GM12878 (cell line): ENCODE data around the gene CXorf66. TPM values are rescaled to one million over a fixed set of nuclear protein-coding genes. Genes with fewer than 3 reads are reported as not detected.

Source experiments
- BACH1 ChIP-seq: fragments of 450-650 bp; IDR thresholded peaks from 2 replicates; pipeline ENCODE4 v1.6.1; 2017; ENCODE audit warnings: mild to moderate bottlenecking, borderline replicate concordance
- BHLHE40 ChIP-seq, 2 experiments: fragments of 450-650 bp in 1 of 2; IDR thresholded peaks; 2 replicates each; pipeline ENCODE4 v1.6.1; 2011 to 2017; ENCODE audit warnings: low read depth in 2 of 2, borderline replicate concordance in 1 of 2, improper control_type of control experiment in 1 of 2, low read length in 1 of 2, mild to moderate bottlenecking in 1 of 2
- CHD2 ChIP-seq: IDR thresholded peaks from 2 replicates; pipeline ENCODE4 v1.6.1; 2011; ENCODE audit warnings: low read depth, low read length, improper control_type of control experiment, borderline replicate concordance
- CHD4 ChIP-seq: fragments of 200-600 bp; sonication (generic); IDR thresholded peaks from 2 replicates; pipeline ENCODE4 v1.6.1; 2016; ENCODE audit warnings: mild to moderate bottlenecking
- CREM ChIP-seq: IDR thresholded peaks from 2 replicates; pipeline ENCODE4 v1.6.1; 2014; ENCODE audit warnings: antibody characterized with exemption, low read depth
- EED ChIP-seq: sonication (generic); IDR thresholded peaks from 2 replicates; pipeline ENCODE4 v1.6.1; 2016; ENCODE audit warnings: antibody characterized with exemption, low read depth
- ETV6 ChIP-seq, 2 experiments: fragments of 450-650 bp in 1 of 2; IDR thresholded peaks in 1 of 2; conservative IDR thresholded peaks in 1 of 2; 2 replicates each; pipeline ENCODE4 v1.6.1; 2014; ENCODE audit warnings: antibody characterized with exemption in 1 of 2, borderline replicate concordance in 1 of 2, low read depth in 1 of 2, mild to moderate bottlenecking in 1 of 2, moderate library complexity in 1 of 2
- IKZF1 ChIP-seq: fragments of 450-650 bp; conservative IDR thresholded peaks from 2 replicates; pipeline ENCODE4 v1.6.1; 2017; ENCODE audit warnings: antibody characterized with exemption, mild to moderate bottlenecking
- MEF2A ChIP-seq: IDR thresholded peaks from 2 replicates; pipeline ENCODE4 v1.6.1; 2011; ENCODE audit warnings: low read depth, mild to moderate bottlenecking, low read length, moderate library complexity; ENCODE audit not compliant: insufficient read depth
- MTA3 ChIP-seq: IDR thresholded peaks from 2 replicates; pipeline ENCODE4 v1.6.1; 2012; ENCODE audit warnings: low read length, inconsistent platforms, borderline replicate concordance
- MXI1 ChIP-seq: fragments of 150-350 bp; IDR thresholded peaks from 2 replicates; pipeline ENCODE4 v1.6.1; 2011; ENCODE audit warnings: low read depth, mild to moderate bottlenecking, inconsistent platforms, low read length, improper control_type of control experiment
- PAX5 ChIP-seq: IDR thresholded peaks from 2 replicates; pipeline ENCODE4 v1.6.1; 2011; ENCODE audit warnings: low read depth, low read length, borderline replicate concordance
- polyA plus RNA-seq, 11 experiments: library from polyadenylated mRNA; depleted of rRNA in 4 of 11; unstranded in 6 of 11; stranded (reverse) in 5 of 11; fragments of >200 nt; fragmentation: Nextera tagmentation in 4 of 11; fragmentation: Illumina TruSeq in 1 of 11; extraction: Ambion mirVana in 4 of 11; extraction: Trizol in 1 of 11; gene quantifications; 1 replicate in 1 of 11; 2 replicates in 10 of 11; pipeline versions ENCODE4 v1.2.1 to v1.2.3, GENCODE V29; 2011 to 2016; ENCODE audit warnings: inconsistent platforms in 2 of 11, missing spikeins in 2 of 11, low read depth in 1 of 11
- total RNA-seq, 4 experiments: library from RNA; depleted of rRNA in 3 of 4; stranded (reverse); fragments of >200 nt in 3 of 4; fragmentation: Illumina TruSeq in 1 of 4; extraction: Trizol in 1 of 4; gene quantifications; 2 replicates each; pipeline versions ENCODE4 v1.2.1 to v1.2.3, GENCODE V29; 2013 to 2021
- TF ChIP-seq, protein P1 (sequence below): fragments of 450-650 bp; IDR thresholded peaks from 2 replicates; pipeline ENCODE4 v1.6.1; 2018; ENCODE audit warnings: borderline replicate concordance, mild to moderate bottlenecking; ENCODE audit not compliant: partially characterized antibody
- TF ChIP-seq, protein P2 (sequence below): IDR thresholded peaks from 2 replicates; pipeline ENCODE4 v1.6.1; 2011; ENCODE audit warnings: low read depth, mild to moderate bottlenecking, low read length, moderate library complexity, borderline replicate concordance; ENCODE audit errors: extremely low read depth
- TF ChIP-seq, protein P3 (sequence below): IDR thresholded peaks from 2 replicates; pipeline ENCODE4 v1.6.1; 2011; ENCODE audit warnings: borderline replicate concordance, low read depth, mild to moderate bottlenecking, moderate library complexity, low read length; ENCODE audit not compliant: insufficient read depth, poor library complexity, severe bottlenecking
- TF ChIP-seq, protein P4 (sequence below): fragments of 450-650 bp; IDR thresholded peaks from 2 replicates; pipeline ENCODE4 v1.6.1; 2017; ENCODE audit warnings: low read depth, mild to moderate bottlenecking, moderate library complexity
- TF ChIP-seq, protein P5 (sequence below): fragments of 450-650 bp; IDR thresholded peaks from 2 replicates; pipeline ENCODE4 v1.6.1; 2017; ENCODE audit warnings: borderline replicate concordance
- TF ChIP-seq, protein P6 (sequence below): fragments of 450-650 bp; IDR thresholded peaks from 2 replicates; pipeline ENCODE4 v1.6.1; 2017; ENCODE audit warnings: mild to moderate bottlenecking, moderate library complexity

The CXorf66 gene
- total and polyA plus RNA-seq, 10 of the 15 experiments (the other 5 are each of a cell fraction or from before 2014, with no cell fraction given), result not detected

DNA sequence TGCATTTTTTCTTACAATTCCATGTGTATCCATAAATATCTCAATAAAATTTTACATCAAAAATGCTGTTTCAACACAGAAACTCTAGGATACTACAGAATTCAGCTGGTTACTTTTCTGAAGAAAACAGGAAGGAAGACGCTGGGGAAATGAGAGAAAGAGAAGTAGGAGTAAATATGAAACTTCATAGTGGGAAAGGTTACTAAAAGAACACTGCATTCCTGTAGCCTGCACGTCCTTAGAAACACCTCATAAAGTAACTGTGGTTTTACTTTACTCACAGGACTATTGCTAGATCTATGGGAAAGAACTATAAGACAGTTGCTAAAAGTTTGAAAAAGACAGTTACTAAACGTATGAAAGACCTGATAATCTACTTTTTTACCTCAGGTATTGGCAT, 55.6 kb downstream of the CXorf66 start (continued):
- TF ChIP-seq, protein P1, sequence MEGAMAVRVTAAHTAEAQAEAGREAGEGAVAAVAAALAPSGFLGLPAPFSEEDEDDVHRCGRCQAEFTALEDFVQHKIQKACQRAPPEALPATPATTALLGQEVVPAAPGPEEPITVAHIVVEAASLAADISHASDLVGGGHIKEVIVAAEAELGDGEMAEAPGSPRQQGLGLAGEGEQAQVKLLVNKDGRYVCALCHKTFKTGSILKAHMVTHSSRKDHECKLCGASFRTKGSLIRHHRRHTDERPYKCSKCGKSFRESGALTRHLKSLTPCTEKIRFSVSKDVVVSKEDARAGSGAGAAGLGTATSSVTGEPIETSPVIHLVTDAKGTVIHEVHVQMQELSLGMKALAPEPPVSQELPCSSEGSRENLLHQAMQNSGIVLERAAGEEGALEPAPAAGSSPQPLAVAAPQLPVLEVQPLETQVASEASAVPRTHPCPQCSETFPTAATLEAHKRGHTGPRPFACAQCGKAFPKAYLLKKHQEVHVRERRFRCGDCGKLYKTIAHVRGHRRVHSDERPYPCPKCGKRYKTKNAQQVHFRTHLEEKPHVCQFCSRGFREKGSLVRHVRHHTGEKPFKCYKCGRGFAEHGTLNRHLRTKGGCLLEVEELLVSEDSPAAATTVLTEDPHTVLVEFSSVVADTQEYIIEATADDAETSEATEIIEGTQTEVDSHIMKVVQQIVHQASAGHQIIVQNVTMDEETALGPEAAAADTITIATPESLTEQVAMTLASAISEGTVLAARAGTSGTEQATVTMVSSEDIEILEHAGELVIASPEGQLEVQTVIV, result no peak
- TF ChIP-seq MTA3 (no peak), BACH1 (no peak), CHD2 (no peak), ETV6 (conservative IDR thresholded peaks at IDR 0.05 in 1 of 2, IDR thresholded peaks at IDR 0.05 in 1 of 2; ENCODE audit: borderline replicate concordance in 1 of 2, low read depth in 1 of 2) (peak in 1 of 2 experiments; percentile 66; a peak in 1 of 4 replicates), MXI1 (no peak), CHD4 (no peak), EED (0 out of 2 replicates have a peak, but pooled peaks have one; percentile 16), PAX5 (no peak), BHLHE40 (IDR thresholded peaks at IDR 0.05; ENCODE audit: borderline replicate concordance in 1 of 2, low read depth in 2 of 2, low read length in 1 of 2) (no peak), MEF2A (0 out of 2 replicates have a peak, but pooled peaks have one; percentile 7), IKZF1 (peak; percentile 78), CREM (no peak)
- TF ChIP-seq, protein P2, sequence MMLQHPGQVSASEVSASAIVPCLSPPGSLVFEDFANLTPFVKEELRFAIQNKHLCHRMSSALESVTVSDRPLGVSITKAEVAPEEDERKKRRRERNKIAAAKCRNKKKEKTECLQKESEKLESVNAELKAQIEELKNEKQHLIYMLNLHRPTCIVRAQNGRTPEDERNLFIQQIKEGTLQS, result no peak
- TF ChIP-seq, protein P3, sequence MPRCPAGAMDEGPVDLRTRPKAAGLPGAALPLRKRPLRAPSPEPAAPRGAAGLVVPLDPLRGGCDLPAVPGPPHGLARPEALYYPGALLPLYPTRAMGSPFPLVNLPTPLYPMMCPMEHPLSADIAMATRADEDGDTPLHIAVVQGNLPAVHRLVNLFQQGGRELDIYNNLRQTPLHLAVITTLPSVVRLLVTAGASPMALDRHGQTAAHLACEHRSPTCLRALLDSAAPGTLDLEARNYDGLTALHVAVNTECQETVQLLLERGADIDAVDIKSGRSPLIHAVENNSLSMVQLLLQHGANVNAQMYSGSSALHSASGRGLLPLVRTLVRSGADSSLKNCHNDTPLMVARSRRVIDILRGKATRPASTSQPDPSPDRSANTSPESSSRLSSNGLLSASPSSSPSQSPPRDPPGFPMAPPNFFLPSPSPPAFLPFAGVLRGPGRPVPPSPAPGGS, result no peak
- TF ChIP-seq, protein P4, sequence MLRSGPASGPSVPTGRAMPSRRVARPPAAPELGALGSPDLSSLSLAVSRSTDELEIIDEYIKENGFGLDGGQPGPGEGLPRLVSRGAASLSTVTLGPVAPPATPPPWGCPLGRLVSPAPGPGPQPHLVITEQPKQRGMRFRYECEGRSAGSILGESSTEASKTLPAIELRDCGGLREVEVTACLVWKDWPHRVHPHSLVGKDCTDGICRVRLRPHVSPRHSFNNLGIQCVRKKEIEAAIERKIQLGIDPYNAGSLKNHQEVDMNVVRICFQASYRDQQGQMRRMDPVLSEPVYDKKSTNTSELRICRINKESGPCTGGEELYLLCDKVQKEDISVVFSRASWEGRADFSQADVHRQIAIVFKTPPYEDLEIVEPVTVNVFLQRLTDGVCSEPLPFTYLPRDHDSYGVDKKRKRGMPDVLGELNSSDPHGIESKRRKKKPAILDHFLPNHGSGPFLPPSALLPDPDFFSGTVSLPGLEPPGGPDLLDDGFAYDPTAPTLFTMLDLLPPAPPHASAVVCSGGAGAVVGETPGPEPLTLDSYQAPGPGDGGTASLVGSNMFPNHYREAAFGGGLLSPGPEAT, result peak; percentile 49; the same call in 1 of the 2 replicates
- TF ChIP-seq, protein P5, sequence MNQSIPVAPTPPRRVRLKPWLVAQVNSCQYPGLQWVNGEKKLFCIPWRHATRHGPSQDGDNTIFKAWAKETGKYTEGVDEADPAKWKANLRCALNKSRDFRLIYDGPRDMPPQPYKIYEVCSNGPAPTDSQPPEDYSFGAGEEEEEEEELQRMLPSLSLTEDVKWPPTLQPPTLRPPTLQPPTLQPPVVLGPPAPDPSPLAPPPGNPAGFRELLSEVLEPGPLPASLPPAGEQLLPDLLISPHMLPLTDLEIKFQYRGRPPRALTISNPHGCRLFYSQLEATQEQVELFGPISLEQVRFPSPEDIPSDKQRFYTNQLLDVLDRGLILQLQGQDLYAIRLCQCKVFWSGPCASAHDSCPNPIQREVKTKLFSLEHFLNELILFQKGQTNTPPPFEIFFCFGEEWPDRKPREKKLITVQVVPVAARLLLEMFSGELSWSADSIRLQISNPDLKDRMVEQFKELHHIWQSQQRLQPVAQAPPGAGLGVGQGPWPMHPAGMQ, result no peak
- TF ChIP-seq, protein P6, sequence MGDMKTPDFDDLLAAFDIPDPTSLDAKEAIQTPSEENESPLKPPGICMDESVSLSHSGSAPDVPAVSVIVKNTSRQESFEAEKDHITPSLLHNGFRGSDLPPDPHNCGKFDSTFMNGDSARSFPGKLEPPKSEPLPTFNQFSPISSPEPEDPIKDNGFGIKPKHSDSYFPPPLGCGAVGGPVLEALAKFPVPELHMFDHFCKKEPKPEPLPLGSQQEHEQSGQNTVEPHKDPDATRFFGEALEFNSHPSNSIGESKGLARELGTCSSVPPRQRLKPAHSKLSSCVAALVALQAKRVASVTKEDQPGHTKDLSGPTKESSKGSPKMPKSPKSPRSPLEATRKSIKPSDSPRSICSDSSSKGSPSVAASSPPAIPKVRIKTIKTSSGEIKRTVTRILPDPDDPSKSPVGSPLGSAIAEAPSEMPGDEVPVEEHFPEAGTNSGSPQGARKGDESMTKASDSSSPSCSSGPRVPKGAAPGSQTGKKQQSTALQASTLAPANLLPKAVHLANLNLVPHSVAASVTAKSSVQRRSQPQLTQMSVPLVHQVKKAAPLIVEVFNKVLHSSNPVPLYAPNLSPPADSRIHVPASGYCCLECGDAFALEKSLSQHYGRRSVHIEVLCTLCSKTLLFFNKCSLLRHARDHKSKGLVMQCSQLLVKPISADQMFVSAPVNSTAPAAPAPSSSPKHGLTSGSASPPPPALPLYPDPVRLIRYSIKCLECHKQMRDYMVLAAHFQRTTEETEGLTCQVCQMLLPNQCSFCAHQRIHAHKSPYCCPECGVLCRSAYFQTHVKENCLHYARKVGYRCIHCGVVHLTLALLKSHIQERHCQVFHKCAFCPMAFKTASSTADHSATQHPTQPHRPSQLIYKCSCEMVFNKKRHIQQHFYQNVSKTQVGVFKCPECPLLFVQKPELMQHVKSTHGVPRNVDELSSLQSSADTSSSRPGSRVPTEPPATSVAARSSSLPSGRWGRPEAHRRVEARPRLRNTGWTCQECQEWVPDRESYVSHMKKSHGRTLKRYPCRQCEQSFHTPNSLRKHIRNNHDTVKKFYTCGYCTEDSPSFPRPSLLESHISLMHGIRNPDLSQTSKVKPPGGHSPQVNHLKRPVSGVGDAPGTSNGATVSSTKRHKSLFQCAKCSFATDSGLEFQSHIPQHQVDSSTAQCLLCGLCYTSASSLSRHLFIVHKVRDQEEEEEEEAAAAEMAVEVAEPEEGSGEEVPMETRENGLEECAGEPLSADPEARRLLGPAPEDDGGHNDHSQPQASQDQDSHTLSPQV, result no peak
